EL (cell line): ENCODE measurements around the gene SRGAP2B.
"Not testable (repeated sequence)": the region's sequence is repeated elsewhere in the genome, so short reads cannot be mapped to it uniquely, and the experiment has no call there.

ENCODE experiments used
- DNase-seq: peaks from one replicate; pipeline ENCODE4 v3.0.0-alpha.2; 2016

The SRGAP2B gene

DNA sequence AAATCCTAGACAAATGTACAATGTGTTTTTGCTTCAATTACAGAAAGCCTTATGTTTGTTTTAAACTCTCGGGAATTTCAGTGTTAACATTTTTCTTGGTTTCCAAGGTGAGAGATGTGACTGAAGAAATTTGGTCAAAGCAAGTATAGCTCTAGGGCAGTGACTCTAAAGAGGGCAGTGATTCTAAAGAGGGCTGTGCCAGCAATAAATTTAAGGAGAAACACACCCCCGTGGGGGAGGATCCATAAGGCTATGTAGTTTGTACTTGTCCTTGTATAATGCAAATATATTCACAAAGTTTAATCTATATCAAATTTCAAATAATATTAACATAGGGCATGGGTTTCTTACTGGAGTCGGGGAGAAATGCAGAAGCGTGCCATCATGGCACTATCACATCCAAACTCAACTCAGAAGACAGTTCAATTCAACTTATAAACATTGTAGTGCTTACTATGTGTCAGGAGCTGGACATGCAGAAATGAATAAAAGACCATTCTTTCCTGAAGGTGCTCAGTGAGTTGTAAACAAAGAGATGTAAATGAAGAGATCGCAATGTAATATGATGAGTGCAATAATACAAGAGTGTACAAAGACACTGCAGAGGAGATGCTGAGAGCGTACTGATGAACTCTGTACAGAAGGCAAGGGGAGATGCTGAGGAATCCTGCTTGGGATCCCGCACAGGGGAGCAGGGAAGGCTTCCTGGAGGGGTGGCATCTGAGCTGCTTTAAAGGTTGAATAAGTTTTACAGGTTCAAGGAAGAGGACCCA is 12.5 kb downstream of the SRGAP2B start:
- DNase-seq, result not testable (repeated sequence)

DNA sequence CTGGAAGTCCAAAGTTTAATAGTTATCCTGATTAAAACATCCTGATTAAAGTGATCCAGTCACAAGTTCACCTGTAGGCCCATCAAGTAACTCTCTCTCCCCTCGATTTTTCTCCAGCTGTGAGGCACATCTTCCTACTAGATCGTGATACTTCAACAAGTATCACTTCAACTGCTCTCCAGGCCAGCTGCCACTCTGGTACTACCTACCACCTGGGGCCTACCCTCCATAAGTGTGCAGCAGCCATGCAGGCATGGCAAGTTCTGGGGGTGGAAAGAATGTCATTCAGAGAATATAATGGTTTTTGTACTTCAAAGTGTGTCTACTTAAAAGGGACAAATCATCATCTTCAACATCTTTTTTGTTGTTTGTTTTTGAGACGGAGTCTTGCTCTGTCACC is 14.9 kb downstream of the SRGAP2B start:
- not testable (repeated sequence) for DNase-seq

DNA sequence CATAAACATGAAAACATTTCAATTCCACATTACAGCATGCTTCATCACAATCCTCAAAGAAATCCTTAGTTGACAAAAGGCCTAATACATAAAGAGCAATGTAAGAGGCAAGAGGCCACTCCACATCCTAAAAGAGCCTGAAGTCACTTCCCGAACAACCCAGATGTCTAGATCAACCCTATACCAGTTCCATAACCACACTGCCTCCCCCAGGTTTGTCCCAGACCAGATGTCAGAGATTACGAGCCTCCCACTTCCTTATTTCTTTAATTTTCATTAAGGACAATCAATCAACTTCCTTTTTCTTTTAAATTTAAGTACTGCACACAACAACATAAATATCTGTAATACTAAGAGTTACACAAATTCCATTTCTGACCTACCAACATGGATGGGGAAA is 15.4 kb downstream of the SRGAP2B start:
- DNase-seq, result peak; percentile 0

GRCh38 chr1:145078787-145079370 is 16.2 kb downstream of the SRGAP2B start:
- not testable (repeated sequence) for DNase-seq

DNA sequence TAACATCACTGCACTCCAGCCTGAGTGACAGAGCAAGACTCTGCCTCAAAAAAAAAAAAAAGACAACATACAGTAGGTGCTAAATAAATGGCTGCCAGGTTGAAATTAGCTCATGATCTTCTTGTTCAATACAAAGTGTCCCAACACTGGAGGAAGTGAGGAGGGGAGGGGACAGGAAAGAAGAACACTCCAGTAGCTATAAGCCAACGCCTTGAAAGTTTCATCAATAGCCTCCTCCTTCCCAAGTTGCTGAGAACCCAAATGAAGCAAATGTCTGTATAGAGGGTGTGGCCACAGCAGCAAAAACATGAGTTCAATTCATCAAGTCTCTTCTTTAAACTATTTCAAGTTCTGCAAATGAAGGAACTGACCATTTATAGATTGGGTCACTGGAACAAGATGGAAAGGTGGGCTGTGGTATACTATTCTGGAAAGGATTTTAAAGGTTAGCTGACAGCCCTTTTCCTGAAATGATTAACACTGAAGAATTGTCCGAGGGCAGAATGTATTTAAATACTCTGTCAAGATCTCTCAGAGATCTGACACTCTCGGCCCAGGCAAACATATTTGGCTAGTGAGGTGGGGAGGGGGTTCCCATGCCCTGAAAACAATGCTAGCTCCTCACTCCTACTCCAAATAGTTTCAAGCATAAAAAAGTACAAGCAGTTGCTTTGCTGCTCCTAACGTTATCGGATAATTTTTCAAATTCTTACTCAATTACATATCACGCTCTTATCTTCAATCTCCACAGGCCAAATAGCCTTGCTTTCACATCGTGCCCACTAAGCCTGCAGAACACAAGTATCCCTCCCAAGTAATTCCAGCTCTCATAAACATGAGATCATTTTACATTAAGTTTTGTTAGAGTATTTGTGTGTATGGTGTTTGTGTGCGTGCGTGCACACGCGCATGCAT is 17.0 kb downstream of the SRGAP2B start:
- not testable (repeated sequence) for DNase-seq

- DNase-seq, result not testable (repeated sequence)
These were observed 18.3 kb downstream of the SRGAP2B start for GRCh38 chr1:145076877-145077276.

DNA sequence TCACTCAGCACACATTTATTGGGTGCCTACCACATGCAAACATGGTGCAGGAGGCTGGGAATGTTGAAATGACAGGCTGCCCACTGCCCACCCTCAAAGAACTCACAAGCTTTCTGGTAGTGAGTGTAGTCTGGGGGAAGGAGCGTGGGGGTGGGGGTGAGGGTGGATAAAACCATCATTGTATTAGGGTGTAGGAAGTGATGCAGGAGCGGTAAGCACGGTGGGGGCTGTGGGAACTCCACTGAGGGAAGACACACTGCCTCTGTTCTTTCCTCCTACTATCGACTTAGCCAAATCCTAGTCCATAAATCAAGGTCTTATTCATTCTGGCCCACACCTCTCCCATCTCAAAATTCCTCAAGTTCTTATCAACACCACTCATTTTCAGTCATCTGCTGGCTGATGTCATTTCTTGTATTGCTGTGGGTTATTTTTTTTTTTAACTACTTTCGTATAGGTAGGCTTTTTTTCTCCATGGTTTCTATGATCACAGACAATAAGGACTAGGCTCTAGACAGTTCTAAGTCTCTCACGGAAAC is 21.0 kb downstream of the SRGAP2B start:
- DNase-seq, result not testable (repeated sequence)

GRCh38 chr1:145071569-145071968 is 23.6 kb downstream of the SRGAP2B start:
- DNase-seq, result not testable (repeated sequence)

DNA sequence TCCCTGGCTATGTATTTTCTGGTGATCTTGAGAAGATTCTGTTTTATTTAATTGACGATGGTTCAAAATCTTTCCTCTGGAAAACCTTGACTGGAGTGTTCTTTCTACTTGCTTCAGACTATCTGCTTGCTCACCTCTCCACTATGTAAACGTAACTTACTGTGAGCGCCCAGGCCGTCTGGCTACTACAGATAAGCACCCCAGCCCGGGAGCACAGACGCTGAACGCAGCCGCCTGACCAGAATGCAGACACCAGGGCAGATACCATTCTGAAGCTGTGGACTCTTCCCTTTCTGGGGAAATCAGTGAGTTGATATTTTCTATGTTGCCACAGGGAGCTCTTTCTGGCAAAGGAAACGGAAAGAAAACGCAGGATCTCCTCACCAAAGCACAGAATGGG is 28.6 kb downstream of the SRGAP2B start:
- not testable (repeated sequence) for DNase-seq

DNA sequence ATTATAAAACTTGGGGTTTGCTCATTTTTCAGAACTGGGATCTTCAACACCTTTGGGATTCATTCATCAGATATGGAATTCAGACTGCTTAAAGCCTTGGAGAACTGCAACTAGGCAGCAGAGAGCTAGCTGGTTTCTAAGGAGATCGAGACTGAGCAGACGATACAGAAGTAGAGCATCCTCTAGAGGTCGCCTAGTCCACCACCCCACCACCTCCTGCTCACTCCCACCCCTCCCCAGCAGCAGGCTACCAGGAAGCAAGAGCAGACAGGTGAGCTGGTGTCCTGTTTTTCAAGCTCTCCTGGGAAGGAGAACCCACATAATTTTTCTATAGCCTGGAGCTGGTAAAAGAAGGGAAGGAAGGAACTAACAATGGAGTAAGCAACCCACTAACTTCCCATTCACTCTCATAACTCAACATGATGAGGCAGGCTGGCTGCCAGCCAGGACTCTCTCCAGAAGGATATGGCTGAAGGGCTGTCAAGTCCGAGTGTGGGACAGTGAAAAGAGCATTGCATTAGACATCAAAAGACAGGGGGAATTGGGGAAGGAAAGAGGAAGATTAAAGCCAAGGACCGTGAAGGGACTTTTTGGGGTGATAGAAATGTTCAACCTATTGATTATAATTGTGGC is 29.8 kb downstream of the SRGAP2B start:
- DNase-seq, result not testable (repeated sequence)

- not testable (repeated sequence) for DNase-seq
These were observed 31.0 kb downstream of the SRGAP2B start for GRCh38 chr1:145063941-145064648.

- DNase-seq, result not testable (repeated sequence)
These were observed 31.8 kb downstream of the SRGAP2B start for GRCh38 chr1:145063285-145063684.

DNA sequence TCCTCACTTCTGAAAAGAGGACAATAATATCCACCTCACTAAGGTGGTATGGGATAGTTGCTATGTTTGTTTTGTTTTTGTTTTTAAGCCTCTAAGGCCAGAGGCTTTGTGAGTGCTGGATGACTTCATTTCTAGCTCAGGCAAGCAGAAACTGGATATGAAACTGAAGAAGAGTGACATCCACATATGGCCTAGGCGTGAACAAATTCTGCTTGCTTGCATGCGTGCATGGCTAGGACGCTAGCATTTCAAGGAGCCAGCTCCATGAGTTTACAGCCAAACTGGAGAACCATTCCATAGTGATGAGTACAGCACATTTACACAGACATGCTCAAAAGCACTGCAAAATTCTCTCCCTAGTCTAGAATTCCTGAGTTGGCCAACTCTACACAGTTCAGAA is 36.9 kb downstream of the SRGAP2B start:
- not testable (repeated sequence) for DNase-seq

- DNase-seq, result not testable (repeated sequence)
These were observed 39.8 kb downstream of the SRGAP2B start for GRCh38 chr1:145055217-145055760.

GRCh38 chr1:145053428-145053827 is 41.7 kb downstream of the SRGAP2B start:
- not testable (repeated sequence) for DNase-seq

- DNase-seq, result not testable (repeated sequence)
These were observed 42.9 kb downstream of the SRGAP2B start for GRCh38 chr1:145052019-145052776.

DNA sequence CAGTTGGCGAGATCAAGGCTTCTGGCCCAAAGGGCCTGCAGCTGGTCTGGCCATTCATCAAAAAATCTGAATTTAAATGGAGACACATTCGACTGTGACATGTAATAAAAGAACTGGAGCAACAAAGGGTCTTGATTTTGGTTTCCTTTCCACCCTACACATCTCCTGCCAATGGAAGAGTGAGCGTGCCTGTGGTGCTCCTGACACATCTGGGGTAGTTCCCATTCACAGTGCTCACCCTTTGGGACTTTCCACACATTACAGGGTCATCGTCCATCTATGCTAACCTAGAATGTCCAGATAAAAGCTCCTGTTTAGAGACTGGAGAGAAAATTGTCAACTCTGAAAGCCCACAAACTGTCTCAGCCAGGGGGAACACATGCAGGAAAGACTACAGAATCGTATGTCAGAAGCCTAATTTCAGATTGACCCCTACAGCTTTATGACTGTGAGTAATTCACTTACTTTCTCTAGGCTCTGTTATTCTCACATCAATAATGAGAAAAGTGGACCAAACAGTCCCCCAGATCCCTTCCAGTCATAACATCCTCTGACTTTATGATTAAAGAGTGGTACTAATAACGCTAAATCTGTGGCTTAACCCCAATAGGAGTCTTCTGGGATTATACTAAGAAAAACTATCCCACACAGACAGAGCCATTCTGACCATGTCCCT is 46.8 kb downstream of the SRGAP2B start:
- not testable (repeated sequence) for DNase-seq

- DNase-seq, result not testable (repeated sequence)
These were observed 47.6 kb downstream of the SRGAP2B start for GRCh38 chr1:145047553-145047952.

- not testable (repeated sequence) for DNase-seq
These were observed 49.4 kb downstream of the SRGAP2B start for GRCh38 chr1:145045571-145046273.
